ENCODE measurements around the gene RRP15.

- TF ChIP-seq EZH2 (IDR thresholded peaks at IDR 0.05): no peak
- no peak for TF ChIP-seq POLR2AphosphoS5 (IDR thresholded peaks at IDR 0.05; ENCODE audit: borderline replicate concordance, low read depth, low read length)
- no peak for TF ChIP-seq FOXP2 (optimal IDR thresholded peaks at IDR 0.05; ENCODE audit: control extremely low read depth, extremely low read length, insufficient read depth)
Observed at GRCh38 chr1:218274511-218274910, 10.6 kb upstream of the RRP15 start.
